Stomach (tissue), 4 donors: ENCODE results near the gene AGAP1.

ENCODE experiments used
- POLR2AphosphoS5 ChIP-seq, 3 donors: sonication (generic); formaldehyde crosslinking; IDR thresholded peaks; one replicate each; pipeline ENCODE4 v1.6.1; 2016; ENCODE audit warnings: antibody characterized with exemption in 3 of 3
- TF ChIP-seq, protein P1 (sequence below), 7 experiments: fragments of 450-650 bp in 4 of 7; fragments of 200-600 bp in 3 of 7; sonication (generic) in 3 of 7; IDR thresholded peaks; one replicate each; pipeline ENCODE4 v1.5.1; 2016 to 2019; ENCODE audit warnings: antibody characterized with exemption in 7 of 7, control low read depth in 2 of 7, mild to moderate bottlenecking in 1 of 7

- TF ChIP-seq, protein P1, sequence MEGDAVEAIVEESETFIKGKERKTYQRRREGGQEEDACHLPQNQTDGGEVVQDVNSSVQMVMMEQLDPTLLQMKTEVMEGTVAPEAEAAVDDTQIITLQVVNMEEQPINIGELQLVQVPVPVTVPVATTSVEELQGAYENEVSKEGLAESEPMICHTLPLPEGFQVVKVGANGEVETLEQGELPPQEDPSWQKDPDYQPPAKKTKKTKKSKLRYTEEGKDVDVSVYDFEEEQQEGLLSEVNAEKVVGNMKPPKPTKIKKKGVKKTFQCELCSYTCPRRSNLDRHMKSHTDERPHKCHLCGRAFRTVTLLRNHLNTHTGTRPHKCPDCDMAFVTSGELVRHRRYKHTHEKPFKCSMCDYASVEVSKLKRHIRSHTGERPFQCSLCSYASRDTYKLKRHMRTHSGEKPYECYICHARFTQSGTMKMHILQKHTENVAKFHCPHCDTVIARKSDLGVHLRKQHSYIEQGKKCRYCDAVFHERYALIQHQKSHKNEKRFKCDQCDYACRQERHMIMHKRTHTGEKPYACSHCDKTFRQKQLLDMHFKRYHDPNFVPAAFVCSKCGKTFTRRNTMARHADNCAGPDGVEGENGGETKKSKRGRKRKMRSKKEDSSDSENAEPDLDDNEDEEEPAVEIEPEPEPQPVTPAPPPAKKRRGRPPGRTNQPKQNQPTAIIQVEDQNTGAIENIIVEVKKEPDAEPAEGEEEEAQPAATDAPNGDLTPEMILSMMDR (IDR thresholded peaks at IDR 0.05): no peak
- no peak for TF ChIP-seq POLR2AphosphoS5 (IDR thresholded peaks at IDR 0.05)
Observed at GRCh38 chr2:235825946-235826345, 332.1 kb downstream of the AGAP1 start.
